ENCODE results near the gene TLE3.

DNA sequence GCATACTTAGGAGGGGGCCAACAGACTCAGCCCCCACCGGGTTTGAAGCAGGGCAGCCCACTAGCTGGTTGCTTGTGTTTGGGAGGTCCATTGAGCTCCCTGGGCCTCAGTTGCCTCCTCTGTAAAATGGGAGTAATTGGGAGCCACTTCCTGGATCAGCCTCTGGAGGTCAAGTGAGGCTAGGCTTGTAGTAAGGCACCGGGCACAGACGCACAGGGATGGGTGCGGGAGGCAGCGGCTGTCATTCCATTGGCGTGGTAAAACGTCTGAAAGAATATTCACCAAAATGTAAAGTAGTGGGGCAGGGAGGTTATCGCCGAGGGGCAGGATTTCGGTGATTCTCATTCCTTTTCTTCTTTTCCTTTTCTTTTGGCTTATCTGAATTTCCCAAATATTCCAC, 64.6 kb downstream of the TLE3 start:
- TF ChIP-seq, protein P1, sequence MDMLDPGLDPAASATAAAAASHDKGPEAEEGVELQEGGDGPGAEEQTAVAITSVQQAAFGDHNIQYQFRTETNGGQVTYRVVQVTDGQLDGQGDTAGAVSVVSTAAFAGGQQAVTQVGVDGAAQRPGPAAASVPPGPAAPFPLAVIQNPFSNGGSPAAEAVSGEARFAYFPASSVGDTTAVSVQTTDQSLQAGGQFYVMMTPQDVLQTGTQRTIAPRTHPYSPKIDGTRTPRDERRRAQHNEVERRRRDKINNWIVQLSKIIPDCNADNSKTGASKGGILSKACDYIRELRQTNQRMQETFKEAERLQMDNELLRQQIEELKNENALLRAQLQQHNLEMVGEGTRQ (IDR thresholded peaks at IDR 0.05; ENCODE audit: low read depth, low read length), result no peak
- TF ChIP-seq, protein P2, sequence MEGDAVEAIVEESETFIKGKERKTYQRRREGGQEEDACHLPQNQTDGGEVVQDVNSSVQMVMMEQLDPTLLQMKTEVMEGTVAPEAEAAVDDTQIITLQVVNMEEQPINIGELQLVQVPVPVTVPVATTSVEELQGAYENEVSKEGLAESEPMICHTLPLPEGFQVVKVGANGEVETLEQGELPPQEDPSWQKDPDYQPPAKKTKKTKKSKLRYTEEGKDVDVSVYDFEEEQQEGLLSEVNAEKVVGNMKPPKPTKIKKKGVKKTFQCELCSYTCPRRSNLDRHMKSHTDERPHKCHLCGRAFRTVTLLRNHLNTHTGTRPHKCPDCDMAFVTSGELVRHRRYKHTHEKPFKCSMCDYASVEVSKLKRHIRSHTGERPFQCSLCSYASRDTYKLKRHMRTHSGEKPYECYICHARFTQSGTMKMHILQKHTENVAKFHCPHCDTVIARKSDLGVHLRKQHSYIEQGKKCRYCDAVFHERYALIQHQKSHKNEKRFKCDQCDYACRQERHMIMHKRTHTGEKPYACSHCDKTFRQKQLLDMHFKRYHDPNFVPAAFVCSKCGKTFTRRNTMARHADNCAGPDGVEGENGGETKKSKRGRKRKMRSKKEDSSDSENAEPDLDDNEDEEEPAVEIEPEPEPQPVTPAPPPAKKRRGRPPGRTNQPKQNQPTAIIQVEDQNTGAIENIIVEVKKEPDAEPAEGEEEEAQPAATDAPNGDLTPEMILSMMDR (conservative IDR thresholded peaks at IDR 0.05; ENCODE audit: low read depth, low read length), result no peak
- TF ChIP-seq POLR2A (IDR thresholded peaks at IDR 0.05; ENCODE audit: low read depth, low read length) (no peak), MAFK (IDR thresholded peaks at IDR 0.05; ENCODE audit: low read depth, low read length) (no peak), CEBPB (IDR thresholded peaks at IDR 0.05; ENCODE audit: low read depth, low read length) (no peak), SMC3 (IDR thresholded peaks at IDR 0.05; ENCODE audit: low read depth, low read length) (no peak), MXI1 (IDR thresholded peaks at IDR 0.05; ENCODE audit: borderline replicate concordance, low read depth, low read length) (no peak), RFX5 (IDR thresholded peaks at IDR 0.05; ENCODE audit: low read depth, low read length) (no peak), RAD21 (IDR thresholded peaks at IDR 0.05; ENCODE audit: low read length) (no peak), CHD1 (IDR thresholded peaks at IDR 0.05; ENCODE audit: low read depth, low read length) (no peak), RCOR1 (IDR thresholded peaks at IDR 0.05; ENCODE audit: insufficient replicate concordance, low read length) (no peak), NFE2L2 (IDR thresholded peaks at IDR 0.05; ENCODE audit: low read depth, low read length) (no peak)
- TF ChIP-seq, protein P3, sequence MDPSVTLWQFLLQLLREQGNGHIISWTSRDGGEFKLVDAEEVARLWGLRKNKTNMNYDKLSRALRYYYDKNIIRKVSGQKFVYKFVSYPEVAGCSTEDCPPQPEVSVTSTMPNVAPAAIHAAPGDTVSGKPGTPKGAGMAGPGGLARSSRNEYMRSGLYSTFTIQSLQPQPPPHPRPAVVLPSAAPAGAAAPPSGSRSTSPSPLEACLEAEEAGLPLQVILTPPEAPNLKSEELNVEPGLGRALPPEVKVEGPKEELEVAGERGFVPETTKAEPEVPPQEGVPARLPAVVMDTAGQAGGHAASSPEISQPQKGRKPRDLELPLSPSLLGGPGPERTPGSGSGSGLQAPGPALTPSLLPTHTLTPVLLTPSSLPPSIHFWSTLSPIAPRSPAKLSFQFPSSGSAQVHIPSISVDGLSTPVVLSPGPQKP (IDR thresholded peaks at IDR 0.05; ENCODE audit: borderline replicate concordance, low read depth, low read length), result no peak
